Esophagus squamous epithelium (tissue), 4 donors: Measurements from ENCODE around the gene WHRN.

Experiments used
- CTCF ChIP-seq, 6 experiments: fragments of 450-650 bp in 4 of 6; fragments of 200-600 bp in 2 of 6; sonication (generic) in 2 of 6; IDR thresholded peaks; one replicate each; pipeline ENCODE4 v1.5.1; 2016 to 2019; ENCODE audit warnings: antibody characterized with exemption in 6 of 6, mild to moderate bottlenecking in 4 of 6, moderate library complexity in 4 of 6
- POLR2A ChIP-seq, 4 donors: fragments of 450-650 bp; IDR thresholded peaks; one replicate each; pipeline ENCODE4 v1.6.1; 2017; ENCODE audit warnings: antibody characterized with exemption in 4 of 4, mild to moderate bottlenecking in 4 of 4, moderate library complexity in 3 of 4

- TF ChIP-seq POLR2A (IDR thresholded peaks at IDR 0.05) (no peak), CTCF (IDR thresholded peaks at IDR 0.05) (no peak)
Measured at GRCh38 chr9:114449236-114449635, 56.0 kb downstream of the WHRN start.
